Smooth muscle cell (in vitro differentiated cells): ENCODE results near the gene CALR3. TPM values are rescaled to one million over a fixed set of nuclear protein-coding genes. Genes with fewer than 3 reads are reported as not detected.

Experiments used
- DNase-seq: peaks from one replicate; lab custom pipeline; 2025; ENCODE audit not compliant: unreplicated experiment; lab: John Stamatoyannopoulos, UW
- H2AFZ ChIP-seq: fragments of 200-600 bp; sonication (generic); 2 replicates; pipeline ENCODE4 v1.6.0; 2016; ENCODE audit warnings: antibody characterized with exemption, low read depth, mild to moderate bottlenecking
- H3F3A ChIP-seq: fragments of 200-600 bp; sonication (generic); 2 replicates; pipeline ENCODE4 v1.6.0; 2017; ENCODE audit warnings: antibody characterized with exemption, low read depth
- H3K27ac ChIP-seq: fragments of 200-600 bp; sonication (generic); 2 replicates; pipeline ENCODE4 v1.5.1; 2016; ENCODE audit warnings: low read depth, mild to moderate bottlenecking
- H3K27me3 ChIP-seq: fragments of 200-600 bp; sonication (generic); 2 replicates; pipeline ENCODE4 v1.6.1; 2016; ENCODE audit warnings: low read depth, mild to moderate bottlenecking
- H3K36me3 ChIP-seq: fragments of 200-600 bp; sonication (generic); 2 replicates; pipeline ENCODE4 v1.5.1; 2016; ENCODE audit warnings: low read depth
- H3K4me1 ChIP-seq: fragments of 200-600 bp; sonication (generic); 2 replicates; pipeline ENCODE4 v1.5.1; 2016; ENCODE audit warnings: low read depth
- H3K4me2 ChIP-seq: fragments of 200-600 bp; sonication (generic); 2 replicates; pipeline ENCODE4 v1.6.0; 2016; ENCODE audit warnings: mild to moderate bottlenecking
- H3K4me3 ChIP-seq: fragments of 200-600 bp; sonication (generic); 2 replicates; pipeline ENCODE4 v1.5.1; 2016; ENCODE audit warnings: mild to moderate bottlenecking
- H3K79me2 ChIP-seq: fragments of 200-600 bp; sonication (generic); 2 replicates; pipeline ENCODE4 v1.6.0; 2016; ENCODE audit warnings: low read depth, mild to moderate bottlenecking
- H3K9ac ChIP-seq: fragments of 200-600 bp; sonication (generic); 2 replicates; pipeline ENCODE4 v1.6.0; 2016; ENCODE audit warnings: low read depth
- H3K9me3 ChIP-seq: fragments of 200-600 bp; sonication (generic); replicated peaks from 2 replicates; pipeline ENCODE4 v1.5.1; 2016; ENCODE audit warnings: low read depth
- H4K20me1 ChIP-seq: fragments of 200-600 bp; sonication (generic); 2 replicates; pipeline ENCODE4 v1.6.0; 2016; ENCODE audit warnings: low read depth
- CTCF ChIP-seq: fragments of 200-600 bp; sonication (generic); IDR thresholded peaks from 2 replicates; pipeline ENCODE4 v1.5.1; 2017; ENCODE audit warnings: borderline replicate concordance, mild to moderate bottlenecking, antibody characterized with exemption; ENCODE audit not compliant: insufficient read depth, poor library complexity, severe bottlenecking
- WGBS: methylation state at CpG from one replicate; pipeline ENCODE4 v1.1.7; 2016; ENCODE audit warnings: low lambda C conversion rate; 5-methylcytosine and 5-hydroxymethylcytosine counted together
- polyA plus RNA-seq: library from polyadenylated mRNA; unstranded; fragments of >200 nt; fragmentation: Nextera tagmentation; extraction: Ambion mirVana; gene quantifications from 2 replicates; pipeline ENCODE4 v1.2.1, GENCODE V29; 2016
- total RNA-seq: library from RNA; depleted of rRNA; stranded (reverse); fragments of >200 nt; gene quantifications from 2 replicates; pipeline ENCODE4 v1.2.3, GENCODE V29; 2014

CALR3 gene
- total and polyA plus RNA-seq, 2 experiments from 2014 or later, result not detected

- H3K36me3 ChIP-seq, result no peaks in the 10 kb centered on the region
- DNase-seq, result no peak
- H3K9me3 ChIP-seq, result no peaks in the 10 kb centered on the region
- H4K20me1 ChIP-seq, result peaks cover 58% of the 10 kb centered on the region
- no peak overlapping the region for H2AFZ ChIP-seq
- H3K4me2 ChIP-seq, result peak overlapping the region; percentile 98
- no peaks in the 10 kb centered on the region for H3K27me3 ChIP-seq
- peak overlapping the region; percentile 79 for H3K27ac ChIP-seq
- peak overlapping the region; percentile 92 for H3K9ac ChIP-seq
- peak overlapping the region; percentile 92 for H3K4me3 ChIP-seq
- peaks cover 17% of the 10 kb centered on the region for H3K4me1 ChIP-seq
- no peaks in the 10 kb centered on the region for H3F3A ChIP-seq
- TF ChIP-seq CTCF, result no peak
- 90% methylated on average over 12 of the region's 12 CpGs for WGBS
- peaks cover 81% of the 10 kb centered on the region for H3K79me2 ChIP-seq
Observed at GRCh38 chr19:16540948-16541347, 45.0 kb upstream of the CALR3 start.

GRCh38 chr19:16537111-16537510, 41.1 kb upstream of the CALR3 start:
- Histone ChIP-seq H3K36me3 (no peaks in the 10 kb centered on the region), H4K20me1 (peaks cover 81% of the 10 kb centered on the region), H3K27ac (no peak overlapping the region), H3K79me2 (peaks cover 58% of the 10 kb centered on the region), H3K4me3 (no peak overlapping the region), H3F3A (no peaks in the 10 kb centered on the region), H3K9me3 (no peaks in the 10 kb centered on the region), H3K27me3 (no peaks in the 10 kb centered on the region), H3K4me2 (no peak overlapping the region), H3K9ac (no peak overlapping the region), H2AFZ (no peak overlapping the region), H3K4me1 (peaks cover 9% of the 10 kb centered on the region)
- WGBS, result 97% methylated on average over 10 of the region's 13 CpGs
- TF ChIP-seq CTCF, result no peak
- no peak for DNase-seq

GRCh38 chr19:16536130-16536529, 40.2 kb upstream of the CALR3 start:
- TF ChIP-seq CTCF, result no peak
- no peak overlapping the region for H2AFZ ChIP-seq
- no peaks in the 10 kb centered on the region for H3K27me3 ChIP-seq
- H3K79me2 ChIP-seq, result peaks cover 48% of the 10 kb centered on the region
- 99% methylated on average over 9 of the region's 9 CpGs for WGBS
- H3K4me1 ChIP-seq, result peaks cover 6% of the 10 kb centered on the region
- no peaks in the 10 kb centered on the region for H3F3A ChIP-seq
- no peaks in the 10 kb centered on the region for H3K36me3 ChIP-seq
- peaks cover 74% of the 10 kb centered on the region for H4K20me1 ChIP-seq
- DNase-seq, result no peak
- H3K4me2 ChIP-seq, result no peak overlapping the region
- no peak overlapping the region for H3K27ac ChIP-seq
- no peaks in the 10 kb centered on the region for H3K9me3 ChIP-seq
- H3K4me3 ChIP-seq, result no peak overlapping the region
- no peak overlapping the region for H3K9ac ChIP-seq

DNA sequence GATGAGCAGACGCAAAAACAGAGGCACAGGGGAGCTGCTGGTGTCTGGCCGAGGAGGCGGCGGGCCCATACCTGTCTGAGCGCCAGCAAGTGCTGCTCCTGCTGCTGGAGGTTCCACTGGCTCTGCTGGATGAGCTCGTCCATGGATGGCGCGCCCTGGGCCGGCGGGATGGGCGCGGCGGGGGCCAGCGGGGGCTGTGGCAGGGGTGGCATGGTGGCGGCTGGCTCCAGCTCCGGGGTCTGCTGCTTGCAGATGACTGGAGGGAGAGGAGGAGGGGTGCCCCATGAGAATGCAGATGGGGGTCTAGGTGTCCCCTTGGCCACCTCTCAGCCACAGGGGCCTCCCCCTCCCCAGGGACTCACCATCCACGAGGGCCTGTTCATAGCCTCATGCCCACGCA, 39.4 kb upstream of the CALR3 start:
- Histone ChIP-seq H3K4me2 (no peak overlapping the region), H2AFZ (no peak overlapping the region), H3K27ac (no peak overlapping the region), H4K20me1 (peaks cover 67% of the 10 kb centered on the region), H3K4me1 (no peaks in the 10 kb centered on the region), H3F3A (no peaks in the 10 kb centered on the region), H3K9ac (no peak overlapping the region), H3K36me3 (no peaks in the 10 kb centered on the region), H3K4me3 (no peak overlapping the region), H3K9me3 (no peaks in the 10 kb centered on the region), H3K79me2 (peaks cover 40% of the 10 kb centered on the region), H3K27me3 (no peaks in the 10 kb centered on the region)
- DNase-seq, result no peak
- TF ChIP-seq CTCF, result no peak
- WGBS, result 99% methylated on average over 10 of the region's 18 CpGs
